Right lung (tissue), 5 donors: ENCODE data around the gene SUPT4H1. TPM values are rescaled to one million over a fixed set of nuclear protein-coding genes. Genes with fewer than 3 reads are reported as not detected.

Source experiments
- DNase-seq, 2 donors: peaks; one replicate each; pipeline ENCODE4 v3.0.0-alpha.2; 2013
- polyA plus RNA-seq, 5 donors: library from polyadenylated mRNA; unstranded; fragments of 120-200 nt; gene quantifications; one replicate each; pipeline versions ENCODE4 v1.2.1 to v1.2.3, GENCODE V29; 2013; ENCODE audit warnings: inconsistent platforms in 1 of 5, low replicate concordance in 1 of 5; ENCODE audit not compliant: insufficient read length in 5 of 5, insufficient read depth in 1 of 5

SUPT4H1 gene
- polyA plus RNA-seq, 5 donors, result 123 to 142 (median 135) TPM

- no peak for DNase-seq
Observed at GRCh38 chr17:58307468-58308172, 44.4 kb downstream of the SUPT4H1 start.

GRCh38 chr17:58306131-58306951 lies 45.7 kb downstream of the SUPT4H1 start:
- DNase-seq, result no peak

GRCh38 chr17:58305626-58306025 lies 46.4 kb downstream of the SUPT4H1 start:
- DNase-seq, result no peak

GRCh38 chr17:58304750-58305486 lies 47.1 kb downstream of the SUPT4H1 start:
- no peak for DNase-seq

GRCh38 chr17:58303971-58304749 lies 47.8 kb downstream of the SUPT4H1 start:
- DNase-seq, result no peak

GRCh38 chr17:58302919-58303585 lies 48.9 kb downstream of the SUPT4H1 start:
- no peak for DNase-seq

- DNase-seq, result no peak
Observed at GRCh38 chr17:58302171-58302918, 49.7 kb downstream of the SUPT4H1 start.

- no peak for DNase-seq
Observed at GRCh38 chr17:58301504-58302150, 50.4 kb downstream of the SUPT4H1 start.

- DNase-seq, result no peak
Observed at GRCh38 chr17:58300336-58300735, 51.7 kb downstream of the SUPT4H1 start.

Other genes starting within 250 kb of the SUPT4H1 start
- gene OR4D1, start 203.8 kb downstream of the SUPT4H1 start, polyA plus RNA-seq, result under 1 TPM in 3 of 5 donors, not detected in 2; 0.04 to 0.12 (median 0.04) TPM
- not detected for gene OR4D2, start 185.2 kb downstream of the SUPT4H1 start, polyA plus RNA-seq
- 1 to 10 TPM in 2 of 5 donors, under 1 TPM in 3; 0.58 to 1.1 (median 0.97) TPM for gene EPX, start 159.5 kb downstream of the SUPT4H1 start, polyA plus RNA-seq
- gene MKS1, start 132.9 kb downstream of the SUPT4H1 start, polyA plus RNA-seq, result 10 to 100 TPM; 32.7 to 44.5 (median 40.4) TPM
- under 1 TPM; 0.05 to 0.29 (median 0.12) TPM for gene LPO, start 113.6 kb downstream of the SUPT4H1 start, polyA plus RNA-seq
- 10 to 100 TPM in 2 of 5 donors, 1 to 10 TPM in 3; 5.7 to 16.2 (median 8.2) TPM for gene MPO, start 71.3 kb downstream of the SUPT4H1 start, polyA plus RNA-seq
- gene TSPOAP1, start 23.4 kb downstream of the SUPT4H1 start, polyA plus RNA-seq, result 10 to 100 TPM; 43.0 to 63.3 (median 55.4) TPM
- 10 to 100 TPM; 30.2 to 52.8 (median 47.3) TPM for gene RNF43, start 65.3 kb upstream of the SUPT4H1 start, polyA plus RNA-seq
- under 1 TPM in 4 of 5 donors, not detected in 1; 0.10 to 0.14 (median 0.13) TPM for gene HSF5, start 136.2 kb upstream of the SUPT4H1 start, polyA plus RNA-seq
- 10 to 100 TPM; 35.3 to 49.8 (median 44.7) TPM for gene MTMR4, start 162.4 kb upstream of the SUPT4H1 start, polyA plus RNA-seq